NB4 (cell line): ENCODE data around the gene SLC5A9.
"Not testable (repeated sequence)": the region's sequence is repeated elsewhere in the genome, so short reads cannot be mapped to it uniquely, and the experiment has no call there.

ENCODE experiments used
- DNase-seq: peaks from one replicate; pipeline ENCODE4 v3.0.0; 2010; ENCODE audit warnings: low read depth
- H3K4me3 ChIP-seq: one replicate; pipeline ENCODE4 v1.5.1; 2011; ENCODE audit warnings: mild to moderate bottlenecking, low read depth, low read length, moderate library complexity
- MYC ChIP-seq: IDR thresholded peaks from 2 replicates; pipeline ENCODE4 v1.6.1; 2011; ENCODE audit warnings: low read depth, low read length
- POLR2A ChIP-seq: IDR thresholded peaks from 2 replicates; pipeline ENCODE4 v1.6.1; 2011; ENCODE audit warnings: mild to moderate bottlenecking; ENCODE audit not compliant: insufficient read length; ENCODE audit errors: extremely low read depth
- TF ChIP-seq, protein P1 (sequence below): IDR thresholded peaks from one replicate; pipeline ENCODE4 v1.5.1; 2012; ENCODE audit warnings: low read depth, low read length
- TF ChIP-seq, protein P2 (sequence below): IDR thresholded peaks from 2 replicates; pipeline ENCODE4 v1.6.1; 2011; ENCODE audit warnings: low read depth, low read length

Gene SLC5A9

DNA sequence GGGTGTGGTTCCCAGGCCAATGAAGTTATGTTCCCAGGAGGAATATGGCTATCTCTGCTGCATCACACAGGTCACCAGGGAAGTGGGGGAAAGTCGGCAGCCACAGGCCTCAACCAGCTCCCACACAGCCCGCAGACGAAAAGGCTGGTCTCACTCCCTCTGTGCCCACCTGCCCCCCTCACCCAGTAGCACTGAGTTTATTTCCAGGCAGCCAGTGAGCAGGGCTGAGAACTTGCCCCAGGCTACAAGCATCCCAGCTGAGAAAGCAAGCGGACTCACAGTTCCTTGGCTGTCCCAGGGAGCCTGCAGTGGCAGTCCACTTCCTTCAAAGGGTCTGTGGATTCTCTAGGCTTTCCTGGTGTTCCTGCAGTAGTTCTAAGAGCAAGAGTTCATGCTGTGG is 68.9 kb downstream of the SLC5A9 start:
- H3K4me3 ChIP-seq: no peak overlapping the region
- TF ChIP-seq, protein P1, sequence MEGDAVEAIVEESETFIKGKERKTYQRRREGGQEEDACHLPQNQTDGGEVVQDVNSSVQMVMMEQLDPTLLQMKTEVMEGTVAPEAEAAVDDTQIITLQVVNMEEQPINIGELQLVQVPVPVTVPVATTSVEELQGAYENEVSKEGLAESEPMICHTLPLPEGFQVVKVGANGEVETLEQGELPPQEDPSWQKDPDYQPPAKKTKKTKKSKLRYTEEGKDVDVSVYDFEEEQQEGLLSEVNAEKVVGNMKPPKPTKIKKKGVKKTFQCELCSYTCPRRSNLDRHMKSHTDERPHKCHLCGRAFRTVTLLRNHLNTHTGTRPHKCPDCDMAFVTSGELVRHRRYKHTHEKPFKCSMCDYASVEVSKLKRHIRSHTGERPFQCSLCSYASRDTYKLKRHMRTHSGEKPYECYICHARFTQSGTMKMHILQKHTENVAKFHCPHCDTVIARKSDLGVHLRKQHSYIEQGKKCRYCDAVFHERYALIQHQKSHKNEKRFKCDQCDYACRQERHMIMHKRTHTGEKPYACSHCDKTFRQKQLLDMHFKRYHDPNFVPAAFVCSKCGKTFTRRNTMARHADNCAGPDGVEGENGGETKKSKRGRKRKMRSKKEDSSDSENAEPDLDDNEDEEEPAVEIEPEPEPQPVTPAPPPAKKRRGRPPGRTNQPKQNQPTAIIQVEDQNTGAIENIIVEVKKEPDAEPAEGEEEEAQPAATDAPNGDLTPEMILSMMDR: no peak
- TF ChIP-seq POLR2A: no peak
- TF ChIP-seq, protein P2, sequence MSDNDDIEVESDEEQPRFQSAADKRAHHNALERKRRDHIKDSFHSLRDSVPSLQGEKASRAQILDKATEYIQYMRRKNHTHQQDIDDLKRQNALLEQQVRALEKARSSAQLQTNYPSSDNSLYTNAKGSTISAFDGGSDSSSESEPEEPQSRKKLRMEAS: no peak
- TF ChIP-seq MYC: no peak

DNA sequence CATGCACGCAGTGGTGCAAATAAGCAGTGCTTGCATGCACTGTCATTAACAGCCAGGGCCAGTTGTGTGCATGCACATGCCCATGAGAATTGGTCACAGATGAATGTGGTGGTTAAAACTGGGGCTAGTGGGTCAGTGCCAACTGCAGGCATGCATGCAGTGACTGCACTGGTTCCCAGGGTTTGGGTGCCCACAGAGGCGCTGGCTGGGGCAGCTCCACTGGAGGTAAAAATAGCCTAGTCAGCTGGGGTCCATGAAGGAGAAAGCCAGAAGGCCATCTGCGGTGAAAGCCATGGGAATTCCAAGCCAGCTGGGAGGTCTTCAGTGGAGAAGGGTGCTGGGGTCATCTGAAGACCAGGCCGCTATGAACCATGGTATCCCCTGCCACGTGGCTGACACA is 70.2 kb downstream of the SLC5A9 start:
- no peak overlapping the region for H3K4me3 ChIP-seq
- TF ChIP-seq, protein P1: no peak
- TF ChIP-seq MYC: no peak
- TF ChIP-seq, protein P2: no peak
- TF ChIP-seq POLR2A: no peak
- no peak for DNase-seq

More for the DNA sequence above, 68.9 kb downstream of the SLC5A9 start:
- no peak for DNase-seq

DNA sequence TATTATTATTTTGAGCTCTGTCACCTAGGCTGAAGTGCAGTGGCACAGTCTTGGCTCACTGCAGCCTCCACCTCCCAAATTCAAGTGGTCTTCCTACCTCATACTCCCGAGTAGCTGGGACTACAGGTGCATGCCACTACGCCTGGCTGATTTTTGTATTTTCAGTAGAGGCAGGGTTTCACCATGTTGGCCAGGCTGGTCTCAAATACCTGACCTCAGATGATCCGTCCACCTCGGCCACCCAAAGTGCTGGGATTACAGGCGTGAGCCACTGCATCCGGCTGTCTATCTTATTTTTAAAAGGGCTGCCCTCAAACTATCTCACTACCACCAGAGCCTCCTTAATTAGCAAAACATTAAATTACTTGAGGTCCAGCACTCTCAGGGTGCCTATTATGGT is 71.6 kb downstream of the SLC5A9 start:
- not testable (repeated sequence) for H3K4me3 ChIP-seq, DNase-seq

DNA sequence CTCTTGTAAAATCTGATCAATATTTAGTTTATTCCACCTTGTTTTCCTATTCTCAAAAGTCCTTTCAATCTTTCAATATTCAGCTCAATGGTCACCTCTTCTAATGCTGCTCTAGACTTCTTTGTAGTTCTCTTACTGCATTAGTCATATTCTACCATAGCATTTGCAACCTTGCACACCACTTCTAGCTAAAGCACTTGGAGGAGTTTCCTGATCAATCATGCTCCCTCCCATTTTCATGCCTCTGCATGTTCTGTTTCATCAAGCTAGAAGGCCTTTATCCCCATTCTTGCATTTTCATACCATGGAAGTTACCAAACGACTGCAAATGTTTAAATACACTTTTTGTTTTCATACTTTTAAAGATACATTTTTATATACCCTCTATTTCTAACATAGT is 72.1 kb downstream of the SLC5A9 start:
- no peak for DNase-seq
- H3K4me3 ChIP-seq: no peak overlapping the region
- TF ChIP-seq MYC (no peak), POLR2A (no peak)
- TF ChIP-seq, protein P1: no peak
- TF ChIP-seq, protein P2: no peak
